GM19099 (cell line): Measurements from ENCODE around the gene RNF207.

ENCODE experiments used
- POLR2A ChIP-seq: IDR thresholded peaks from 3 replicates; pipeline ENCODE4 v1.6.1; 2011; ENCODE audit warnings: low read depth; ENCODE audit not compliant: insufficient read length; ENCODE audit errors: extremely low read depth

RNF207 gene

DNA sequence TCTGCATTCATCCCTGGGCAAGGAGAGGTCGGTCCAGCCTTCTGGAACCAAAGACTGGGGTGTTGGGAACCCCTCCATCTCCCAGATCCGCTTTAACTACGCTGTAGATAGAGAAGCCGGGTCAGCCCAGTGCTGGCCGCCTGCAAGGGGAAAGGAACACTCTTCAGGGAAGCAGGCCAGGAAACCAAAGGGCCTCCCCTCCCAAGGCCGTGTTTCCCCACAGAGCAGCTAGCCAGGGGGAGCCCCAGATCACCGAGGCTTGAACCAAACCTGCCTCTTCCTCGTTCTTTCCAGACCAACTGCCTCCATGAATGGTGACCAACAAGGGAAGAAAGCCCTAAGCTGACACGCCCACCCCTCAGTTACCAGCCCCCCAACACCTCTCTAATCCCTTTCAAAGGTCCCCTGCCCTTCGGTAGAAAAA is 24.6 kb upstream of the RNF207 start:
- no peak for TF ChIP-seq POLR2A

DNA sequence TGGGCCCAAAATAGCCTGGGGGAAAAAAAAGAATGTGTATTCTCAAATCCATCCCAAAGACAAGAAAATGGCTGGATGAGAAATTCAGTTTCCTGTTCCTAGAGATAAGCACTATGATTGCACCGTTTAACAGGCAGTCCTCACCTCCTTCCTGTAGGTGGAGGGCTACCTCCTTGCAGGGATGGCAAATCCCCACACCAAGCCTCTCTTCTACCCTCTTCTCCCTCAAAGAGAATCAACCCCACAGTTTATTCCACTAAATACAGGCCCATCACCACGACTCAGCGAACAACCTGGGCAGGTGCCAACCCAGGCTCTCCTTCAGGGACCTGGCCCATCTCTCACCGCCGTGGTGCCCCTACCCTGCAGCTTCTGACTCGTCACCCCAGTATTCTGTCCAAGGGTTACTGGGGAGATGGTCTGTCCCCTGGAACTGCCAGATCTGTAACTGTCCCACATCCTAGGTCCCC is 22.4 kb upstream of the RNF207 start:
- no peak for TF ChIP-seq POLR2A

DNA sequence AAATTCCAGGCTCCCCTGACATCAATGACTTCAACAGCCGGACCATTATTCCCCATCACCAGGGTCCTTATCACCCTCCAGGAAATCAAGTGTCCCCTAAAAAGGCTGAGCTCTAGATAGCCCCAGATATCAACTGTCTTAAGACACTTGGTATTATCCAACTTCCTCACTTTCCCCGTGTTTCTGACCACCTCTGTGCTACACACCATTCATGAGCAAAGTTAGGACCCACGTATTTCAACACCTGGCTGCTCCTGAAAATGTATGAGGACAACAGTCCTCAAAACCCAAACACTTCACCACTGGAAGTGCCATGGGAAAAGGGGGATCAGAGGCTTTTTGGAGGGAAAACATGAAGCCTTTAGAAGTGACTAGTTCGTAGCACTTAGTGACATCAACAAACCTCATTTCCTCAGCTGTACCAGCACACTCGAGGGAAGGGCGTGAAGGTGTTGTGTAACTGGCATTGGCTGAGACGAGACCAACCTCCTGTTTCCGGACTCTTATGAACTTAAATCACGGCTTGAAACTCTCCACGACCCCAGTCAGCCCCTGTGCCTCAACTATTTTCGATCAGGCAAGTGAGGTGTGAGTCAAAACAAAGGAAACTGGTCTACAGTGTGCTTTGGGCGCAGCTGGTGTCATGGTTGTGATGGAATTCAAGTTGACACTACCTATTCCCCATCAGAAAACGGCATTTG is 21.7 kb upstream of the RNF207 start:
- TF ChIP-seq POLR2A, result no peak

DNA sequence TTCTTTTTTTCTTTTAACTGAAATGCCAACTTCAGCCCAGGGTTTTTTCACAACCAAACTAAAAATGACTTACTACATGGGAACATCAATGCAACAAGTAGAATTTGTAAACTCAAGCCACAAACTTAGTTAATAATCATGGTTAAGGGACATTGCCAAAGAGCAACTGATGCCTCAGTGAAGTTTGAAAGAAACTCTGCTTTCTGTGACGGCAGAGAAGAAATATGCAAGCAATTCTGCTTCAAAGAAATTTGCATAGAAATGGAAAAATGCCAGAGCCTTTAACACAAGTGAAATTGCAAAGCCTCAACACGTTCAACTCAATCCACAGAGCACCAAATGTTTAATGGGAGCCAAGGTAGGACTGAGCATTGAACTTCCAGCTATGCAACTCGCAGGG is 20.8 kb upstream of the RNF207 start:
- no peak for TF ChIP-seq POLR2A

DNA sequence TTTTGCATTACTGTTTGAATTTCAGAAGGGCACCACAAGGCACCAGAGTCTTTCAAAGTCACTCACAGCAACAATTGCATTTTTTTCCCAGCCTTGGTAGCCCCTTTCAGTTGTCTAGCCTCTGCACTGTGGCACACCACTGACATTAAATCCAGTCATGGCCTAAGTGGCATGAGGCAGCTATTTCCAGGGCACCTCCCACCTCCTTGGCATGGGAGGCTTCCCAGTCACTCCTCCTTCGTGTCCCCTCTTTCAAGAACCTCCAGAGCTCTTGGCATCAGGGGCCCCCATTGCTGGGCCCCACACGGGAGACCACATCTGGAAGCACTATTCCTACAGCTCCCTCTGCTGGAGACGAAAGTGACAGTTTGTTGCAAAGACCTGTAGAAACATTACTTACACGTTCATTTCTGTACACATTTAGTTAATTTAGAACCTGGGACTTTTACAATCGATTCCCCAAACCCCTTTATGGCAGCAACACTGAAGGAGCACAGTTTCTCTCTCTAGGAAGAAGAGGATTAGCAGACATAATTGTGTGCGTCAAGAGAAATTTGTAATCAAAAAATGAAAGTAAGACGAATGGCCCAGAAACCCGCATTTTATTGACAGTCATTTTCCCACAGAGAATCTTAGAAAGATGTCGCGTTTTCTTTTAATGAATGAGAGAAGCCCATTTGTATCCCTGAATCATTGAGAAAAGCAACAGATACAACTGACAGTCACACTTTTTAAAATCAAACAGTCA is 20.1 kb upstream of the RNF207 start:
- no peak for TF ChIP-seq POLR2A

DNA sequence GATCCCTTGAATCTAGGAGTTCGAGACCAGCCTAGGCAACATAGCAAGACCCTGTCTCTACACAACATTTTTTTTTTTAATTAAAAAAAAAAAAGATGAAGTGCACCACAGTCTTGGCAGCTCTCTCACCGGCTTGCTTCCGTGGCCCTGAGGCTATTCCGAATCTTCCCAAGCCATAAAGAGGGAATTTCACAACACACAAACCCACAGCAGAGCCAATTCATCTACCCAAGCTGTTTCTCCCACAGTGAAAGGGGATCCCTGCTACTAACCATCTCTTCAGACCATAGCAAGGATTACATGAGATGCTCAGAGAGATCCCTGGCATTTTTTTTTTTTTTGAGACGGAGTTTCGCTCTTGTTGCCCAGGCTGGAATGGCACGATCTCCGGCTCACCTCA is 17.5 kb upstream of the RNF207 start:
- TF ChIP-seq POLR2A, result no peak

DNA sequence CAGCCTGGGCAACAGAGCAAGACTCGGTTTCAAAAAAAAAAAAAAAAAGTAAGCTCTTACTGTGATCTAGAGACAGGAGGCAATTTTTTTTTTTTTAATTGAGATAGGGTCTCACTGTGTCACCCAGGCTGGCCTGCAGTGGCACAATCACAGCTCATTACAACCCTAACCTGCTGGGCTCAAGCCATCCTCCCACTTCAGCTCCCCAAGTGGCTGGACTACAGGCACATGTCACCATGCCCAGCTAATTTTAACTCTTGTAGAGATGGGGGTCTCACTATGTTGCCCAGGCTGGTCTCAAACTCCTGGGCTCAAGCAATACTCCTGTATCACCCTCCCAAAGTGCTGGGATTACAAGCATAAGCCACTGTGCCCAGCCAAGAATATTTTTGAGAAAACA is 14.0 kb upstream of the RNF207 start:
- TF ChIP-seq POLR2A, result no peak

DNA sequence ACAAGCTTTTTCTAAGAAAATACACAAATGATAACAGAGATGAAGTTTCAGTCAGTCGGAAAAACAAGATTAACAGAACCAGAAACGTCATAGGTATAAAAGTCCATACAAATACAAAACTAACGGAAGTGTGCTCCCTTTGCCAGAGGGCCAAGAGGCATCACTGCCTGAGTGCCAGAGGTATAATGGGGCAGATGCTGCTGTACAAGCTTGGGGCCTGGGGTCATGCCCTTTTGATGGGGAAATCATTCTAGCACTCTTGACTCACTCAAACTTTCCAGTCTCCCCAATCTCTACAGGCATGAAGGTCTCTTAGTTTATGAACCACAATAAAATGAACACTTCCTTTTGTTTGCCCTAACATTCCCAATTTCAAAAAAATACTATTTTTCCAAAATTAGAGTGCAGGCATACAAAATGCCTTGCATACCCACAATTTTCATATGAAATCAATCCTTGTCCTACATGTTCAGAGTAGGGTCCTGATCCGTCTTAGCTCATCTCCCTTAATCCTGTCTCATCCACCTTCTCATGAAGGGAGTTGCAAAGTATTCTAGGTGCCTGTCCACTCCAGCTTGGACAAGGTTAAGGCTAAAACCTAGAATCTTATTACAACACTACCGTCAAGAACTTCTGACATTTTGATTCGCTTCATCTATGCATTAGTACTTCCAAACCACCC is 8.0 kb upstream of the RNF207 start:
- no peak for TF ChIP-seq POLR2A

DNA sequence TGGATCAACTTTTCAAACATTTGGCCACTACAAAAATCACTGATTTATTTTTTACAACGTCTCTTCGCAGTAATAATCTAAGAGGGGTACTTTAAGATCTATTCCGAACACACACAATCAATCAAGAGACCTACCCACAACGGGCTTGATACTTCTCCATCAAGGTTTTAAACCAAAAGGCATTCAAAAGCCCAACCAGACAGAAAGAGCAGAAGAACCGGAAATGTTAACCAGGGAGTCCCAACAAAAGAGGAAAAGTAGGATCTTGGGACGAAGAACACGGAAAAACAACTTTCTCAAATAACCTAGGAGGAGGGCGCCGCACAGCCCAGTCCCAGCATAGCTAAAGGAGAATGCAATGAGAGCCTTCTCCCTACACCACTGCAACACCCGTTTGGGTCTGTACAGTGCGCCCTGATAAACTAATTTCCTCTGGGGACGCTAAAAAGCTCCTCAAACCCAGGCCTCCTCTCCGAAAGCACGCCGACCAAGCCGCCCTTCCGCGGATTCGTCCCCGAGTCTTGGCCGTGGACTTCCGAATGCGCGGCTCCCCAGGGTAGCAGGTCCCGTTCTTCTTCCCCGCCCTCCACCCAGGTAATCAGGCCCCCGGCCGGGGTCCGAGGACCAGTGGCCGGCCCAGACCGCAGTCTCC is 7.1 kb upstream of the RNF207 start:
- no peak for TF ChIP-seq POLR2A

DNA sequence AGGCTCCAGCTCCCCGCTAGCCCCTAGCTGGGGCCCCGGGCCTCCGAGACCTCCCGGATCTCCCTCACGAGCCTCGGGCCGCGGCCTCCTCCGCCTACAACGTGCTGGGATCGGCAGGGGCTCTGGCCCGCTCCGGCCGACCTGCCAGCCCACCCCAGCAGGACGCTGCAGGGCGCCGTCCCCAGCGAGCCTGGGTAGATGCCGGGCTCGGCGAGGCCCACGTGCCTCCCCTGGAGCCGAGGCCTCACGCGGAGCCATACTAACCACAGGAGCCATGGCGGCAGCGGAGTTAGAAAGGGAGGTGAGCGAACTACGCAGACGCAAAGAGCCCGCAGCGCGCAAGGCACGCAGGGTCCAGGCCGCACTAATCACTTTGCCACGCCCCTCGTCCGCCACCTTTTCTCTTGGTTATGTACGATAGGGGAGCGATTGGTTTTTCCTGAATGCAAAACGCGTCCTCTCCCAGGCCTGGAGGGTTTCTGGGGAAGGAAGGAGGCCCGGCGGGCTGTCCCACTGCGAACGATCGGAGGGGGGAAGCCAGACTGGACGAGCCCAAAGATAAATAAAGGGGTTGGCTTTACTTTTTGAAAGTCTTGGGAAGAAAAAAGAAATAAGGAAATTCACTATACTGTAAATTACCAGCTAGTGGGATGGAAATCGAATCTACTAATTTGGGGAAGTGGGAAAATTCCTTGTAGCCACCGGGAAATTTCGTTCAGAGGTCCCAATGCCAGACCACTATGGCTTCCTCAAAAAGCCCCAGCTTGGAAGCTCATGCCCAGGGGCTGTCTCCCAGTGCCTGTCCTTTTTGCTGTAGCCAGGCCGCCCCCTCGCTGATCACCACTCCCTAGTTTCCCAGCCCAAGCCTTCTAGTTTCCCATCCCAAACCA is 6.4 kb upstream of the RNF207 start, which contains the start of gene RPL22:
Gene RPL22, minus strand, starts transcription at position 298 of the 890 bp plus-strand sequence. Its CDS starts 22 bp downstream, at position 276.
- peak; percentile 92 for TF ChIP-seq POLR2A

DNA sequence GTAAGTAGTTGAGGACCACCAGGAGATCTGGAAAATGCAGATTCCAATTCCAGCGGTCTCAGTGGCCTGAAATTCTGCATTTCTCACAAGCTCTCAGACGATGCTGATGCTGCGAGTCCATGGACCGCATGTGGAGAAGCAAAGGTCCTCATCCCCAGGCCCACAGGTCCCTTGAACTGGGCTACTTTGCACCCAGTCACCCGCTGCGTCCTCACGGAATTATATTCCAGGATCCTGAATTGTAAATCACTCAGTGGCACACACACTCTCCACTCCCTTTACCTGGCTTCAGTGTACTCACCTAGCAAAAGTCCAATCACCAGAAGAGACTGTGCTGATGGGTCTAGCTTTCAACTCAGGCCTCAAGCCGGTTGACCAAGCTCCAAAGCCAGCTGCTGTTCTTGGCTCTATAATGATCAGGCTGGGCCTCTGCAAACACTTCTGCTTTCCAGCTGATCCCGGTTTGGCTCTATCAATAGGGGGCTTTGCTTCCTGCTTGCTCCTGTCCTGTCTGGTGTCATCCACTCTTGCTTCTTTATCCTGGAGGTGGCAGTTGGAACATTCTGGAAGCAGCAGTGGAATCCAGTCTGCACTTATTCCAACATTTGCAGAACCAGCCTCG is 5.6 kb upstream of the RNF207 start:
- no peak for TF ChIP-seq POLR2A

DNA sequence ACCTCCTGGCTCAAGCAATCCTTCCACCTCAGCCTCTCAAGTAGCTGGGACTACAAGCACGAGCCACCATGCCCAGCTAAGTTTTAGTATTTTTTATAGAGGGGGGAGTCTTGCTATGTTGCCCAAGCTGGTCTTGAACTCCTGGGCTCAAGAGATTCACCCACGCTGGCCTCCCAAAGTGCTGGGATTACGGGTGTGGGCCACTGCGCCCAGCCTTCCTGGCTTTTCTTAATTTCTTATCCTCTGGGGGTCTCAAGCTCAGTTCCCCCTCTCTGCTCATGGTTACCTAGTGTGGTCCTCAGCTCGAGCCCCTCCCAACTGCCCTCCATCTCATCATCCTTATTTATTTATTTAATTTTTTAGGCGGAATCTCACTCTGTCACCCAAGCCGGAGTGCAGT is 3.7 kb upstream of the RNF207 start:
- TF ChIP-seq POLR2A, result no peak

DNA sequence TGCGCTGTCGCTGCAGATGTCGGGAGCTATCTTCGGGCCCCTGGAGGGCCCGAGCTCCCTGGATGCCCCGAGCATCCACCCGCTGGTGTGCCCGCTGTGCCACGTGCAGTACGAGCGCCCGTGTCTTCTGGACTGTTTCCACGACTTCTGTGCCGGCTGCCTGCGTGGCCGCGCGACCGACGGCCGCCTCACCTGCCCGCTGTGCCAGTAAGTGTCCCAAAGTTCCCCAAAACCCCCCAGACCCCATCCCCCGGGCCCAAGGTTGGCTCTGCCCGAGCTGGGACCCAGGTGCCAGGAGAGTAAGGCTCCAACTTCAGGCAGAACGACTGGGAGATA is 569 bp downstream of the RNF207 start:
- TF ChIP-seq POLR2A, result no peak
